Stomach smooth muscle (tissue), 2 donors: ENCODE results near the gene YES1.

Source experiments
- H3K27ac ChIP-seq: one replicate; pipeline ENCODE4 v1.7.0; 2013; ENCODE audit warnings: mild to moderate bottlenecking, low read length, inconsistent platforms
- H3K27me3 ChIP-seq, 2 donors: one replicate each; pipeline ENCODE4 v1.7.0; 2013; ENCODE audit warnings: low read length in 2 of 2; ENCODE audit not compliant: insufficient read depth in 2 of 2, control insufficient read depth in 1 of 2
- H3K36me3 ChIP-seq, 2 donors: one replicate each; pipeline ENCODE4 v1.7.0; 2013; ENCODE audit warnings: low read length in 2 of 2; ENCODE audit not compliant: control insufficient read depth in 2 of 2, insufficient read depth in 2 of 2
- H3K4me1 ChIP-seq: one replicate; pipeline ENCODE4 v1.7.0; 2013; ENCODE audit warnings: low read length; ENCODE audit not compliant: control insufficient read depth, insufficient read depth
- H3K4me3 ChIP-seq, 2 donors: one replicate each; pipeline ENCODE4 v1.7.0; 2013; ENCODE audit warnings: low read length in 2 of 2
- H3K9ac ChIP-seq, 2 donors: one replicate each; pipeline ENCODE4 v1.7.0; 2013; ENCODE audit warnings: low read length in 2 of 2, mild to moderate bottlenecking in 1 of 2
- H3K9me3 ChIP-seq, 2 donors: one replicate each; pipeline ENCODE4 v1.7.0; 2013; ENCODE audit warnings: low read length in 2 of 2; ENCODE audit not compliant: control insufficient read depth in 2 of 2
- donor health status: healthy.
- donor health status: Pancreatic carcinoma.

YES1 gene

GRCh38 chr18:673769-674168, 138.3 kb downstream of the YES1 start:
- Histone ChIP-seq H3K36me3 (peaks cover 11 to 22% of the 10 kb centered on the region in 2 donors), H3K9me3 (no peaks in the 10 kb centered on the region), H3K9ac (no peak overlapping the region), H3K27me3 (no peaks in the 10 kb centered on the region), H3K4me1 (peaks cover 41% of the 10 kb centered on the region), H3K27ac (no peak overlapping the region), H3K4me3 (peak overlapping the region in 1 of 2 donors; percentile 20)

DNA sequence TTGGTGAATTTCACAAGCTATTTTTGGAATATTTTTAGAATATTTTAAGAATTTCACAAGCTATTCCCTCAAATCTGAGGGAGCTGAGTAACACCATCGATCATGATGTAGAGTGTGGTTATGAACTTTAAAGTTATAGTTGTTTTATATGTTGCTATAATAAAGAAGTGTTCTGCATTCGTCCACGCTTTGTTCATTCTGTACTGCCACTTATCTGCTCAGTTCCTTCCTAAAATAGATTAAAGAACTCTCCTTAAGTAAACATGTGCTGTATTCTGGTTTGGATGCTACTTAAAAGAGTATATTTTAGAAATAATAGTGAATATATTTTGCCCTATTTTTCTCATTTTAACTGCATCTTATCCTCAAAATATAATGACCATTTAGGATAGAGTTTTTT, 138.7 kb downstream of the YES1 start:
- Histone ChIP-seq H3K36me3 (peaks cover 11 to 22% of the 10 kb centered on the region in 2 donors), H3K4me1 (peaks cover 37% of the 10 kb centered on the region), H3K9me3 (no peaks in the 10 kb centered on the region), H3K27me3 (no peaks in the 10 kb centered on the region), H3K9ac (no peak overlapping the region), H3K27ac (peak overlapping the region; percentile 41), H3K4me3 (no peak overlapping the region)
